Measurements from ENCODE around the gene OIT3. TPM values are rescaled to one million over a fixed set of nuclear protein-coding genes. Genes with fewer than 3 reads are reported as not detected.

OIT3 gene
- polyA plus RNA-seq, 1 donor from 2014 or later = not detected

- TF ChIP-seq, protein P1, sequence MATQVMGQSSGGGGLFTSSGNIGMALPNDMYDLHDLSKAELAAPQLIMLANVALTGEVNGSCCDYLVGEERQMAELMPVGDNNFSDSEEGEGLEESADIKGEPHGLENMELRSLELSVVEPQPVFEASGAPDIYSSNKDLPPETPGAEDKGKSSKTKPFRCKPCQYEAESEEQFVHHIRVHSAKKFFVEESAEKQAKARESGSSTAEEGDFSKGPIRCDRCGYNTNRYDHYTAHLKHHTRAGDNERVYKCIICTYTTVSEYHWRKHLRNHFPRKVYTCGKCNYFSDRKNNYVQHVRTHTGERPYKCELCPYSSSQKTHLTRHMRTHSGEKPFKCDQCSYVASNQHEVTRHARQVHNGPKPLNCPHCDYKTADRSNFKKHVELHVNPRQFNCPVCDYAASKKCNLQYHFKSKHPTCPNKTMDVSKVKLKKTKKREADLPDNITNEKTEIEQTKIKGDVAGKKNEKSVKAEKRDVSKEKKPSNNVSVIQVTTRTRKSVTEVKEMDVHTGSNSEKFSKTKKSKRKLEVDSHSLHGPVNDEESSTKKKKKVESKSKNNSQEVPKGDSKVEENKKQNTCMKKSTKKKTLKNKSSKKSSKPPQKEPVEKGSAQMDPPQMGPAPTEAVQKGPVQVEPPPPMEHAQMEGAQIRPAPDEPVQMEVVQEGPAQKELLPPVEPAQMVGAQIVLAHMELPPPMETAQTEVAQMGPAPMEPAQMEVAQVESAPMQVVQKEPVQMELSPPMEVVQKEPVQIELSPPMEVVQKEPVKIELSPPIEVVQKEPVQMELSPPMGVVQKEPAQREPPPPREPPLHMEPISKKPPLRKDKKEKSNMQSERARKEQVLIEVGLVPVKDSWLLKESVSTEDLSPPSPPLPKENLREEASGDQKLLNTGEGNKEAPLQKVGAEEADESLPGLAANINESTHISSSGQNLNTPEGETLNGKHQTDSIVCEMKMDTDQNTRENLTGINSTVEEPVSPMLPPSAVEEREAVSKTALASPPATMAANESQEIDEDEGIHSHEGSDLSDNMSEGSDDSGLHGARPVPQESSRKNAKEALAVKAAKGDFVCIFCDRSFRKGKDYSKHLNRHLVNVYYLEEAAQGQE (IDR thresholded peaks at IDR 0.05; ENCODE audit: borderline replicate concordance) = no peak
- TF ChIP-seq EP300 (conservative IDR thresholded peaks at IDR 0.05; ENCODE audit: poor library complexity, severe bottlenecking) (no peak), POLR2AphosphoS5 (IDR thresholded peaks at IDR 0.05) (no peak), EZH2 (IDR thresholded peaks at IDR 0.05; ENCODE audit: borderline replicate concordance, insufficient read depth, low read length, poor library complexity, severe bottlenecking) (no peak), MXI1 (conservative IDR thresholded peaks at IDR 0.05; ENCODE audit: poor library complexity, severe bottlenecking) (no peak), RAD21 (conservative IDR thresholded peaks at IDR 0.05) (no peak), CTCF (IDR thresholded peaks at IDR 0.05; ENCODE audit: poor library complexity, severe bottlenecking) (no peak)
- H3K9me3 ChIP-seq (ENCODE audit: low read length) = no peaks in the 10 kb centered on the region
- H3K4me3 ChIP-seq (ENCODE audit: low read length) = no peak overlapping the region
- H2AFZ ChIP-seq (ENCODE audit: low read depth, low read length) = no peak overlapping the region
- H3K79me2 ChIP-seq (replicated peaks; ENCODE audit: insufficient read depth, low read length) = no peaks in the 10 kb centered on the region
- H3K4me2 ChIP-seq (ENCODE audit: low read length) = no peak overlapping the region
- H3K9ac ChIP-seq (ENCODE audit: low read length) = no peak overlapping the region
- no peaks in the 10 kb centered on the region for H3F3A ChIP-seq (ENCODE audit: insufficient read depth, low read length, poor library complexity, severe bottlenecking)
- H3K36me3 ChIP-seq (ENCODE audit: insufficient read depth, low read length) = no peaks in the 10 kb centered on the region
- no peaks in the 10 kb centered on the region for H3K27me3 ChIP-seq (ENCODE audit: insufficient read depth, low read depth, low read length)
- H4K20me1 ChIP-seq (ENCODE audit: insufficient read depth) = no peaks in the 10 kb centered on the region
- H3K27ac ChIP-seq (ENCODE audit: low read length) = no peak overlapping the region
- H3K9me2 ChIP-seq (ENCODE audit: insufficient read depth, low read length) = no peaks in the 10 kb centered on the region
Measured at GRCh38 chr10:72887043-72887442, 6.5 kb upstream of the OIT3 start.

DNA sequence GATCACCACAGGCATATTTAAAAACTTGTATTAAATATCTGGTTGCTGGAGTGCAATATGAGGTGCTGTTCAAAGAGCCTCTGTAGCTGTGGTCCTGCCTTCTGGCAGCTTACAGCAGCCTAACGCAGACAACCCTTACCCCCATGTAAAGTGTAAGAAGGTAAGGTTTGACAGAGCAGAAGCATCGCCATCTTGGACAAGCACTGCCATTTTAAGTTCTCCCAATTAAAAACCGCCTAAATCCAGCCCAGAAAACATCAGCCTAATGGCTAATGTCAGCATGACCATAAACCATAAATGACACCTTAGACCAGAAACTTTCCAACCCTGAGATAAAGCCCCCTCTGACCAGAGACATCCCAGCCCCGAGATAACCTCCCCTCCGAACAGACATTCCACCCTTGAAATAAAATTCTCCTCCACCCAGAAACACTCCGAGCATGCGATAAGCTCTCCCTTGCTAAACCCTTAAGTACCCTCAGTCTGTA lies 5.3 kb upstream of the OIT3 start:
- H3K4me3 ChIP-seq (ENCODE audit: low read length) = no peak overlapping the region
- H3K36me3 ChIP-seq (ENCODE audit: insufficient read depth, low read length) = no peaks in the 10 kb centered on the region
- no peak overlapping the region for H3K27ac ChIP-seq (ENCODE audit: low read length)
- no peak overlapping the region for H3K9ac ChIP-seq (ENCODE audit: low read length)
- no peak overlapping the region for H3K4me2 ChIP-seq (ENCODE audit: low read length)
- no peak for TF ChIP-seq SMC3 (conservative IDR thresholded peaks at IDR 0.05; ENCODE audit: poor library complexity)
- TF ChIP-seq RAD21 (conservative IDR thresholded peaks at IDR 0.05) = no peak
- no peak for TF ChIP-seq EZH2 (IDR thresholded peaks at IDR 0.05; ENCODE audit: borderline replicate concordance, insufficient read depth, low read length, poor library complexity, severe bottlenecking)
- TF ChIP-seq TAF1 (IDR thresholded peaks at IDR 0.05; ENCODE audit: low read depth) = no peak
- TF ChIP-seq, protein P1 (IDR thresholded peaks at IDR 0.05; ENCODE audit: borderline replicate concordance) = no peak
- no peak for TF ChIP-seq POLR2AphosphoS5 (IDR thresholded peaks at IDR 0.05)
- no peak overlapping the region for H2AFZ ChIP-seq (ENCODE audit: low read depth, low read length)
- no peaks in the 10 kb centered on the region for H3F3A ChIP-seq (ENCODE audit: insufficient read depth, low read length, poor library complexity, severe bottlenecking)
- H3K9me3 ChIP-seq (ENCODE audit: low read length) = no peaks in the 10 kb centered on the region
- H4K20me1 ChIP-seq (ENCODE audit: insufficient read depth) = no peaks in the 10 kb centered on the region
- H3K79me2 ChIP-seq (replicated peaks; ENCODE audit: insufficient read depth, low read length) = no peaks in the 10 kb centered on the region
- H3K9me2 ChIP-seq (ENCODE audit: insufficient read depth, low read length) = no peaks in the 10 kb centered on the region
- no peaks in the 10 kb centered on the region for H3K27me3 ChIP-seq (ENCODE audit: insufficient read depth, low read depth, low read length)
